SU-DHL-6 (cell line): Measurements from ENCODE around the gene TDRD9.

ENCODE experiments used
- EZH2phosphoT487 ChIP-seq: fragments of 200-600 bp; sonication (generic), shearing (Covaris generic); conservative IDR thresholded peaks from 2 replicates; pipeline ENCODE4 v1.6.1; 2018; ENCODE audit warnings: mild to moderate bottlenecking, antibody characterized with exemption, low read length, moderate library complexity, mixed read lengths
- TF ChIP-seq, protein P1 (sequence below): fragments of 200-600 bp; sonication (generic); IDR thresholded peaks from one replicate; pipeline ENCODE4 v1.5.1; 2017; ENCODE audit warnings: antibody characterized with exemption, mild to moderate bottlenecking, low read length, moderate library complexity; ENCODE audit not compliant: insufficient read depth, poor library complexity, severe bottlenecking

DNA sequence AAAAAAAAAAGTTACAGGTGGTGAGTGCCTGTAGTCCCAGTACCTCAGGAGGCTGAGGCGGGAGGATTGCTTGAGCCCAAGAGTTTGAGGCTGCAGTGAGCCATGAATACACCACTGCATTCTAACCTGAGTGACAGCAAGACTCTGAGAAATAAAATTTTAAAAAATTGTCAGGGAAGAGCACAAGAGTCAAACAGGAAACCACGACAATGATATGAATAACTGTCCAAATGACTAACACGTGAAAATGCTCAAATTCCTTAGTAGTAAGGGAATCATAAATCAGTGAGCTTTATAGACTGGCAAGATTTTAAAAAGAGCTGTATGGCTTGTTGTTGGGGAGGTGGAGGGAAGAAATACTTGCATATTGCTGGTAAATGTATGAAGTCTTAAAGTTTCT, 144.3 kb downstream of the TDRD9 start:
- TF ChIP-seq, protein P1, sequence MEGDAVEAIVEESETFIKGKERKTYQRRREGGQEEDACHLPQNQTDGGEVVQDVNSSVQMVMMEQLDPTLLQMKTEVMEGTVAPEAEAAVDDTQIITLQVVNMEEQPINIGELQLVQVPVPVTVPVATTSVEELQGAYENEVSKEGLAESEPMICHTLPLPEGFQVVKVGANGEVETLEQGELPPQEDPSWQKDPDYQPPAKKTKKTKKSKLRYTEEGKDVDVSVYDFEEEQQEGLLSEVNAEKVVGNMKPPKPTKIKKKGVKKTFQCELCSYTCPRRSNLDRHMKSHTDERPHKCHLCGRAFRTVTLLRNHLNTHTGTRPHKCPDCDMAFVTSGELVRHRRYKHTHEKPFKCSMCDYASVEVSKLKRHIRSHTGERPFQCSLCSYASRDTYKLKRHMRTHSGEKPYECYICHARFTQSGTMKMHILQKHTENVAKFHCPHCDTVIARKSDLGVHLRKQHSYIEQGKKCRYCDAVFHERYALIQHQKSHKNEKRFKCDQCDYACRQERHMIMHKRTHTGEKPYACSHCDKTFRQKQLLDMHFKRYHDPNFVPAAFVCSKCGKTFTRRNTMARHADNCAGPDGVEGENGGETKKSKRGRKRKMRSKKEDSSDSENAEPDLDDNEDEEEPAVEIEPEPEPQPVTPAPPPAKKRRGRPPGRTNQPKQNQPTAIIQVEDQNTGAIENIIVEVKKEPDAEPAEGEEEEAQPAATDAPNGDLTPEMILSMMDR = no peak
- TF ChIP-seq EZH2phosphoT487 = no peak
